Lower leg skin (tissue), 3 donors: Measurements from ENCODE around the gene SLC25A48.

Experiments used
- POLR2A ChIP-seq, 2 donors: fragments of 450-650 bp; IDR thresholded peaks; one replicate each; pipeline ENCODE4 v1.6.1; 2016 to 2017; ENCODE audit warnings: antibody characterized with exemption in 2 of 2, mild to moderate bottlenecking in 1 of 2, moderate library complexity in 1 of 2
- TF ChIP-seq, protein P1 (sequence below), 3 donors: fragments of 450-650 bp; IDR thresholded peaks; one replicate each; pipeline ENCODE4 v1.5.1; 2016; ENCODE audit warnings: antibody characterized with exemption in 3 of 3, mild to moderate bottlenecking in 3 of 3, moderate library complexity in 2 of 3

DNA sequence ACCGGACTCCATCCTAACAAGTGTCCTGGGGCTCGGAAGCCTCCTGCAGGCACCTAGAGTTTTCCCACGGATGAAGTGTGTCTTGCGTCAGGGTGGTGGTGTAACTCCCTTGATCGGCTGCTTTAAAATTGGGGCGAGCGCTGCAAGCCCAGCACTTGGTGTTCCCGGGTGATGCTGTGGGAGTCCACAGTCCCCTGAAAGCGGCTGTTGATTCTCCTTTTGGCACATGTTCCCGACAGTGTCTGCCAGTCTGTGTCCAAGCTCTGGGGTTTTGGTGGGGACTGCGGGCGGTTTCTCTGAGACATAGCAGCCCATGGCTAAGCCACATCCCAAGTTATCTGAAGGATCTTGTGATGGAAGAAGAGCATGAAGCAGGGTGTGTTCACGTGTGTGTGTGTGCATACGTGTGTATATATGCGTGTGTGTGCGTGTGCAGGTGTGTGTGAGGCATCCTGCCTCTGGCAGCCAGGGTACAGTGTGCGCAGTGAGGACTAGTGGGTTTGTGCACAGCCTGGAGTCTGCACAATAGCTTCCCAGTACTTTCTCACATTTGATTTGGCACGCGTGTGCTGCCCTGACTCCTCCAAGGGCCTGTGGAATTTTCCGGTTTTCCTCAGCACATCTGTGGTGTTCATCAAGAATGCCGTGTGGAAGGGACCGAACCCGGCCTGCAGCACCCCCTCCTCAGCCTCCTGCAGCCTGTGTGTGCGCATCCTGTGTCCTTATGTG lies 16.9 kb downstream of the SLC25A48 start:
- TF ChIP-seq, protein P1, sequence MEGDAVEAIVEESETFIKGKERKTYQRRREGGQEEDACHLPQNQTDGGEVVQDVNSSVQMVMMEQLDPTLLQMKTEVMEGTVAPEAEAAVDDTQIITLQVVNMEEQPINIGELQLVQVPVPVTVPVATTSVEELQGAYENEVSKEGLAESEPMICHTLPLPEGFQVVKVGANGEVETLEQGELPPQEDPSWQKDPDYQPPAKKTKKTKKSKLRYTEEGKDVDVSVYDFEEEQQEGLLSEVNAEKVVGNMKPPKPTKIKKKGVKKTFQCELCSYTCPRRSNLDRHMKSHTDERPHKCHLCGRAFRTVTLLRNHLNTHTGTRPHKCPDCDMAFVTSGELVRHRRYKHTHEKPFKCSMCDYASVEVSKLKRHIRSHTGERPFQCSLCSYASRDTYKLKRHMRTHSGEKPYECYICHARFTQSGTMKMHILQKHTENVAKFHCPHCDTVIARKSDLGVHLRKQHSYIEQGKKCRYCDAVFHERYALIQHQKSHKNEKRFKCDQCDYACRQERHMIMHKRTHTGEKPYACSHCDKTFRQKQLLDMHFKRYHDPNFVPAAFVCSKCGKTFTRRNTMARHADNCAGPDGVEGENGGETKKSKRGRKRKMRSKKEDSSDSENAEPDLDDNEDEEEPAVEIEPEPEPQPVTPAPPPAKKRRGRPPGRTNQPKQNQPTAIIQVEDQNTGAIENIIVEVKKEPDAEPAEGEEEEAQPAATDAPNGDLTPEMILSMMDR (IDR thresholded peaks at IDR 0.05) = no peak
- TF ChIP-seq POLR2A (IDR thresholded peaks at IDR 0.05) = no peak
